Measurements from ENCODE around the gene NGLY1.
A peak's percentile ranks its signal among the peaks of the same experiment; 100 is the strongest.

The NGLY1 gene

GRCh38 chr3:25782938-25783660, at the start of gene NGLY1:
Gene NGLY1, minus strand, starts transcription at chr3:25783443. Its CDS starts 53 bp downstream, at chr3:25783390.
- DNase-seq, result peak; percentile 57

- no peak for DNase-seq
Observed at GRCh38 chr3:25831578-25831977, 48.3 kb upstream of the NGLY1 start.

GRCh38 chr3:25830373-25831280, 47.4 kb upstream of the NGLY1 start:
- DNase-seq, result no peak

- no peak for DNase-seq
Observed at GRCh38 chr3:25826510-25826909, 43.3 kb upstream of the NGLY1 start.

GRCh38 chr3:25823314-25823713, 40.1 kb upstream of the NGLY1 start:
- no peak for DNase-seq

GRCh38 chr3:25821746-25822573, 38.7 kb upstream of the NGLY1 start:
- no peak for DNase-seq

- no peak for DNase-seq
Observed at GRCh38 chr3:25820816-25821486, 37.7 kb upstream of the NGLY1 start.

GRCh38 chr3:25820366-25820765, 37.1 kb upstream of the NGLY1 start:
- DNase-seq, result no peak

GRCh38 chr3:25818335-25818734, 35.1 kb upstream of the NGLY1 start:
- no peak for DNase-seq

- DNase-seq, result no peak
Observed at GRCh38 chr3:25817638-25818037, 34.4 kb upstream of the NGLY1 start.

GRCh38 chr3:25817107-25817506, 33.9 kb upstream of the NGLY1 start:
- DNase-seq, result no peak

GRCh38 chr3:25812644-25813043, 29.4 kb upstream of the NGLY1 start:
- peak; percentile 3 for DNase-seq

- DNase-seq, result no peak
Observed at GRCh38 chr3:25804676-25805075, 21.4 kb upstream of the NGLY1 start.

GRCh38 chr3:25803833-25804232, 20.6 kb upstream of the NGLY1 start:
- no peak for DNase-seq

GRCh38 chr3:25801786-25802185, 18.5 kb upstream of the NGLY1 start:
- DNase-seq, result no peak

- DNase-seq, result peak; percentile 61
Observed at GRCh38 chr3:25789596-25790556, 6.6 kb upstream of the NGLY1 start, which contains the start of gene OXSM. Gene OXSM, plus strand, starts transcription at chr3:25790090. Its CDS starts 931 bp downstream, at chr3:25791021.

- DNase-seq, result no peak
Observed at GRCh38 chr3:25789209-25789595, 6.0 kb upstream of the NGLY1 start.

GRCh38 chr3:25787689-25788088, 4.4 kb upstream of the NGLY1 start:
- no peak for DNase-seq

- DNase-seq, result no peak
Observed at GRCh38 chr3:25785826-25786225, 2.6 kb upstream of the NGLY1 start.

- no peak for DNase-seq
Observed at GRCh38 chr3:25784971-25785370, 1.7 kb upstream of the NGLY1 start.
